Mucosa of stomach (tissue), 1 donor: ENCODE results near the gene KCP.

Experiments used
- H3K27me3 ChIP-seq: one replicate; pipeline ENCODE4 v1.7.0; 2013; ENCODE audit warnings: mild to moderate bottlenecking, low read length; ENCODE audit not compliant: control insufficient read depth, insufficient read depth
- H3K36me3 ChIP-seq: one replicate; pipeline ENCODE4 v1.7.0; 2013; ENCODE audit warnings: low read length; ENCODE audit not compliant: control insufficient read depth, insufficient read depth
- H3K4me1 ChIP-seq: one replicate; pipeline ENCODE4 v1.7.0; 2013; ENCODE audit warnings: mild to moderate bottlenecking, low read length; ENCODE audit not compliant: control insufficient read depth, insufficient read depth
- H3K4me3 ChIP-seq: one replicate; pipeline ENCODE4 v1.7.0; 2013; ENCODE audit warnings: low read length
- H3K9ac ChIP-seq: one replicate; pipeline ENCODE4 v1.7.0; 2013; ENCODE audit warnings: mild to moderate bottlenecking, low read length, moderate library complexity
- H3K9me3 ChIP-seq: one replicate; pipeline ENCODE4 v1.7.0; 2013; ENCODE audit warnings: mild to moderate bottlenecking, low read length, moderate library complexity; ENCODE audit not compliant: control insufficient read depth
- donor health status: Pancreatic carcinoma.

Gene KCP

DNA sequence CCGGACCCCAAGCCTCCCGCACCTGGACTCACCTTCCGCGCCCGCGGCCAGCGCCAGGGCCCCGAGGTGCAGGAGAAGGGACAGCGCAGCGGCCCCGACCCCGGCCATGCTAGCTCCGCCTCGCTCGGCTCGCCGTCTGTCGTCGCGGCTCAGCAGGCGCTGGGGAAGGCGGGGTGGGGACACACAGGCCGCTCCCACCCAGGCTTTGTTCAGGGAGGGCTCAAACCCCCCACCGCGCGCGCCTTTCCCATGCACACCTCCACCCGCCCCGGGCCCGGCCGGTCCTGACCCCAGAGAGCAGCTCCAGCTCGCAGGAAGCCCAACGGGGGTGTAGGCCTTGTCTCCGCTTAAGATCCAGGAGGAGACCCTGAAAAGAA is at the start of gene KCP:
TSS of gene KCP (minus strand) at position 141 of the 377 bp plus-strand sequence. CDS start at position 108, 33 bp downstream.
- Histone ChIP-seq H3K9me3 (no peaks in the 10 kb centered on the region), H3K27me3 (peaks cover 62% of the 10 kb centered on the region), H3K9ac (no peak within 1 kb of the TSS), H3K36me3 (no peaks in the 10 kb centered on the region), H3K4me1 (peaks cover 7% of the 10 kb centered on the region), H3K4me3 (no peak within 1 kb of the TSS)

DNA sequence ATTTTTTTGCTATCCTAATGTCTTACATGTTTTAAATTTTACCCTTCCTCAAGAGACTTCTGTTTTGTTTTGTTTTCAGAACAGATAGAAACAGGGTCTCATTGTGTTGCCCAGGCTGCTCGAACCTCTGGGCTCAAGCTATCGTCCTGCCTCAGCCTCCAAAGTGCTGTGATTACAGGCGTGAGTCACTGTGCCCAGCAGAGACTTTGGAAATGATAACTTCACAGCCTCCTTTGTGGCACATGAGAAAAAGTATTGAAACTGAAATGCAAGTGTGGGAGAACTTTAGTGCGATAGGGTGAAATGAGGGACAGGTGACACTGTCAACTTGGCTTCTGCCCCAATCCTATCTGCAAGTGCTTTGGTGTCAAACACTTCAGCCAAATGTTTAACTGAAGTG is 48.8 kb upstream of the KCP start:
- Histone ChIP-seq H3K36me3 (no peaks in the 10 kb centered on the region), H3K27me3 (no peaks in the 10 kb centered on the region), H3K9ac (no peak overlapping the region), H3K4me1 (peaks cover 8% of the 10 kb centered on the region), H3K4me3 (no peak overlapping the region), H3K9me3 (no peaks in the 10 kb centered on the region)

DNA sequence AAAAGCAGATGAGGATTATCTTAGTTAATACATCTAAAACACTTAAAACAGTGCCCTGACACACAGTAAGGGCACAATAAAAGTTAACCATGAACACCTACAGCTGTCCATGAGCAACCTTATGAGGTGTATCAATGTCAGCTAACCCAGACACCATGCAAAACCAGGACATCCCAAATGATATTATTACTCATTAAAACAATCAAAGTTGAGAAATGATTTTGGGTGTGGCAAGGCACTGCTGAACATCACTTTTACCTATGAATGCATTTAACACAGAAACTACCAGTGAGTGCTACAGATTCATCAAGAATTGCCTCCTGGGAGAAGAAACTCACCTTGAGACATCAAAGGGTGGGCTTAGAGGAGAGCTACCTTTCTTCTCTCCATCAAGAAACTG is 45.5 kb upstream of the KCP start:
- Histone ChIP-seq H3K4me3 (no peak overlapping the region), H3K9ac (no peak overlapping the region), H3K36me3 (no peaks in the 10 kb centered on the region), H3K27me3 (no peaks in the 10 kb centered on the region), H3K4me1 (peaks cover 8% of the 10 kb centered on the region), H3K9me3 (no peaks in the 10 kb centered on the region)

- Histone ChIP-seq H3K4me3 (no peak overlapping the region), H3K4me1 (peaks cover 8% of the 10 kb centered on the region), H3K36me3 (no peaks in the 10 kb centered on the region), H3K9ac (no peak overlapping the region), H3K27me3 (no peaks in the 10 kb centered on the region), H3K9me3 (no peaks in the 10 kb centered on the region)
These were observed 44.6 kb upstream of the KCP start for GRCh38 chr7:128954830-128955802.

DNA sequence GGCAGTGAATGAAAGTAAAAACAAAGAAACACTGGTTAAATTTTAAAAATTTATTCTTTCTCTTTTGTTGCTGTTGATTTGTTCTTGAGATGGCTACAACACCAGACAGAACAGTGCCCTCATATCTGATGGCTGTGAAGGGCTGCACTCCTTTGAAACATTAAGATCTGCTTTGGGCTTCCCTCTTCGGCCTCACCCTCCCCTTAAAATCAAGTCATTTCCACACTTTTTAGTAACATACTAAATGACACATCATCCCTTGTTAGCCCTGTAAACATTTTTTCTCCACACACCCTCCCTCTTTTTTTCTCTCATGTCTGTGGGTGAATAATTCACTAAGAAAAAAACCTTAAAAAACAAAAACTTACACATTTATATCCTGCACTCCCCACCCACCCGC is 43.6 kb upstream of the KCP start:
- Histone ChIP-seq H3K9me3 (no peaks in the 10 kb centered on the region), H3K27me3 (no peaks in the 10 kb centered on the region), H3K4me1 (peaks cover 8% of the 10 kb centered on the region), H3K4me3 (no peak overlapping the region), H3K36me3 (no peaks in the 10 kb centered on the region), H3K9ac (no peak overlapping the region)

DNA sequence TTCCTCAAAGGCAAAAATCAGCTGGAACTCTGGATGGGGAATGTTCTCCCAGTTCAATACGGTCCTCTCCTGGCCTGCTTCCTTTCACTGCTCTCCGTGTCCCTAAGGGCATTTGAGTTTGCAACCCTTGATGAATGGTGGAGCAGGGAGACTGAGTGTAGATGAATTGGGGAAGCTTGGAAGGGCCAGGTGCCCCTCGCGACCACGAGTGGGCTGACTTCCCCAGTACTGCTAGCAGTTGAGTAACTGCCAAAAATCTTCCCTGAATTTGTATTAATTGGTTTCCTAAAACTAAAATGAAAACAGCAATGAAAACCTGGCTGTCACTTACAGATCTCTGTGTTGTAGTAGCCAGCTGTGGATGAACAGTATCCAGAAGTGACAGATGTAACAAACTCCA is 40.8 kb upstream of the KCP start:
- no peaks in the 10 kb centered on the region for H3K27me3 ChIP-seq
- no peaks in the 10 kb centered on the region for H3K36me3 ChIP-seq
- H3K4me3 ChIP-seq, result no peak overlapping the region

GRCh38 chr7:128948976-128949760 is 38.7 kb upstream of the KCP start:
- Histone ChIP-seq H3K9me3 (no peaks in the 10 kb centered on the region), H3K36me3 (no peaks in the 10 kb centered on the region), H3K4me3 (no peak overlapping the region), H3K4me1 (no peaks in the 10 kb centered on the region), H3K27me3 (no peaks in the 10 kb centered on the region), H3K9ac (no peak overlapping the region)

More for the DNA sequence above, 40.8 kb upstream of the KCP start:
- no peaks in the 10 kb centered on the region for H3K4me1 ChIP-seq
- H3K9me3 ChIP-seq, result no peaks in the 10 kb centered on the region
- no peak overlapping the region for H3K9ac ChIP-seq

- H3K9me3 ChIP-seq, result no peaks in the 10 kb centered on the region
- H3K36me3 ChIP-seq, result no peaks in the 10 kb centered on the region
- no peaks in the 10 kb centered on the region for H3K4me1 ChIP-seq
- no peak overlapping the region for H3K9ac ChIP-seq
- no peaks in the 10 kb centered on the region for H3K27me3 ChIP-seq
- no peak overlapping the region for H3K4me3 ChIP-seq
These were observed 37.9 kb upstream of the KCP start for GRCh38 chr7:128948312-128948973.

DNA sequence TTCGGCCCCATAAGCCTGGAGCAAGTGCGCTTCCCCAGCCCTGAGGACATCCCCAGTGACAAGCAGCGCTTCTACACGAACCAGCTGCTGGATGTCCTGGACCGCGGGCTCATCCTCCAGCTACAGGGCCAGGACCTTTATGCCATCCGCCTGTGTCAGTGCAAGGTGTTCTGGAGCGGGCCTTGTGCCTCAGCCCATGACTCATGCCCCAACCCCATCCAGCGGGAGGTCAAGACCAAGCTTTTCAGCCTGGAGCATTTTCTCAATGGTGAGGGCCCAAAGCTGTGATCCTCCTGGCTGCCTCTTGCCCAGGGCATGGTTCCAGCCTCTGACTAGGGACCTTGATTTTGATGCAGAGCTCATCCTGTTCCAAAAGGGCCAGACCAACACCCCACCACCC is 37.3 kb upstream of the KCP start:
- Histone ChIP-seq H3K9me3 (no peaks in the 10 kb centered on the region), H3K9ac (no peak overlapping the region), H3K4me3 (no peak overlapping the region), H3K27me3 (no peaks in the 10 kb centered on the region), H3K36me3 (no peaks in the 10 kb centered on the region), H3K4me1 (no peaks in the 10 kb centered on the region)

DNA sequence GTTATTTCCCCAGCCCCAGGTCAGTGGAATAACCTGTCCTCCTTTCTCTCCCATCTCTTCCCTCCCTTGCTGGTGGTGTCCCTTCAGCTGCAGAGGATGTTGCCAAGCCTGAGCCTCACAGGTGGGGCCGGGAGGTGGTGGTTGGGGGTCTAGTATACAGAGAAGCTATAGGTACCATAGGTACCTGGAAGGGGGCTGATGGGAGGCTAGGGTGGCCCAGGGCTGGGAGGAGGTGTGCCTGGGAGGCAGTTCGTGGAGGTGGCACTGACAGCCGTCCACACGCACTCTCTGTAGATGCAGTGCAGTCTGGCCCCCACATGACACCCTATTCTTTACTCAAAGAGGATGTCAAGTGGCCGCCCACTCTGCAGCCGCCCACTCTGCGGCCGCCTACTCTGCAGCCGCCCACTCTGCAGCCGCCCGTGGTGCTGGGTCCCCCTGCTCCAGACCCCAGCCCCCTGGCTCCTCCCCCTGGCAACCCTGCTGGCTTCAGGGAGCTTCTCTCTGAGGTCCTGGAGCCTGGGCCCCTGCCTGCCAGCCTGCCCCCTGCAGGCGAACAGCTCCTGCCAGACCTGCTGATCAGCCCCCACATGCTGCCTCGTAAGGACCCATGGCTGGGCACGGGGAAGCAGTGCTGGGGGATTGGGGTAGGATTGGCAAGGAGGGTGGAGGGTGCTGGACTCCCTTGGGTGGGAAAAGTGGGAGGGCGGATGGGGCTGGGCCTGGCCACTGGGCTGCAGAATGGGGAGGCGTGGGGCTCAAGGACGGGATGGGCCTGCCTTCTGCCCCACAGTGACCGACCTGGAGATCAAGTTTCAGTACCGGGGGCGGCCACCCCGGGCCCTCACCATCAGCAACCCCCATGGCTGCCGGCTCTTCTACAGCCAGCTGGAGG is 36.7 kb upstream of the KCP start:
- Histone ChIP-seq H3K36me3 (no peaks in the 10 kb centered on the region), H3K9me3 (no peaks in the 10 kb centered on the region), H3K9ac (no peak overlapping the region)

DNA sequence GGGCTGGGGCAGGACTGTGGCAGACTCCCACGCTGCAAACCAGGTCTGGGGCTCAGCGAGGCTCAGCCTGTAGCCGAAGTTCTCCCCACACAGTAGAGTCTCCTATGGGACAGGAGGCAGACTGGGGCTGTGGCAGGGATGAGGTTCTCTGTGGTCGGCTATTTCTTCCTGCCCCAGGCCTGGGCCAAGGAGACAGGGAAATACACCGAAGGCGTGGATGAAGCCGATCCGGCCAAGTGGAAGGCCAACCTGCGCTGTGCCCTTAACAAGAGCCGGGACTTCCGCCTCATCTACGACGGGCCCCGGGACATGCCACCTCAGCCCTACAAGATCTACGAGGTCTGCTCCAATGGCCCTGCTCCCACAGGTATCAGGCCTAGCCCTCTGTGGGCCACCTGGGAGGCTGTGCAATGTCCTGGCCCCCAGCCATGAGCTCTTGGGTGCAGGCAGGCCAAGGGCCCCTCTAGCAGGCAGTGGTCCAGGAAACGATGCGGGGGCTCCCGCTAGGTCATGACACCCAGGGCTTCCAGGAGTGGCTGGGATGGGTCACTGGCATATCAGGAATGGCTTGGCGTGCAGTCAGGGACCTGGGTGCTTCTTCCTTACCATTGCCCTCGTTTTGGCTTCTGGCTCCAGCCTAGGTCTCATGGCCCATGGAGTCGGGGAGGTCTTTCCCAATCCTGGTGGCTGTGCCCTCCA is 35.3 kb upstream of the KCP start:
- no peaks in the 10 kb centered on the region for H3K36me3 ChIP-seq
- H3K4me1 ChIP-seq, result no peaks in the 10 kb centered on the region
- no peaks in the 10 kb centered on the region for H3K9me3 ChIP-seq
- no peak overlapping the region for H3K4me3 ChIP-seq
- H3K27me3 ChIP-seq, result no peaks in the 10 kb centered on the region
- H3K9ac ChIP-seq, result no peak overlapping the region

More for the DNA sequence above, 36.7 kb upstream of the KCP start:
- H3K4me3 ChIP-seq, result no peak overlapping the region
- H3K4me1 ChIP-seq, result no peaks in the 10 kb centered on the region
- no peaks in the 10 kb centered on the region for H3K27me3 ChIP-seq
